CD4-positive, alpha-beta T cell treated with Interleukin-17A for 1 hour (primary cell): ENCODE results near the gene DCST2.

Experiments
- DNase-seq: peaks from one replicate; pipeline ENCODE4 v3.0.0-alpha.2; 2020

The DCST2 gene

GRCh38 chr1:155048449-155049334 lies 15.1 kb upstream of the DCST2 start:
- no peak for DNase-seq

- DNase-seq: peak; percentile 78
Measured at GRCh38 chr1:155044812-155045657, 11.5 kb upstream of the DCST2 start.

- no peak for DNase-seq
Measured at GRCh38 chr1:155044365-155044764, 10.8 kb upstream of the DCST2 start.

- DNase-seq: no peak
Measured at GRCh38 chr1:155043793-155044192, 10.2 kb upstream of the DCST2 start.

GRCh38 chr1:155043301-155043702 lies 9.7 kb upstream of the DCST2 start:
- no peak for DNase-seq

- DNase-seq: no peak
Measured at GRCh38 chr1:155042789-155043188, 9.2 kb upstream of the DCST2 start.

- DNase-seq: no peak
Measured at GRCh38 chr1:155040358-155041093, 6.9 kb upstream of the DCST2 start.

- DNase-seq: no peak
Measured at GRCh38 chr1:155039308-155039669, 5.7 kb upstream of the DCST2 start.

- no peak for DNase-seq
Measured at GRCh38 chr1:155038602-155039307, 5.2 kb upstream of the DCST2 start.

GRCh38 chr1:155037851-155038441 lies 4.4 kb upstream of the DCST2 start:
- DNase-seq: no peak

- no peak for DNase-seq
Measured at GRCh38 chr1:155037043-155037442, 3.5 kb upstream of the DCST2 start.

GRCh38 chr1:155035936-155036335 lies 2.4 kb upstream of the DCST2 start:
- no peak for DNase-seq

- no peak for DNase-seq
Measured at GRCh38 chr1:155034318-155035208, 982 bp upstream of the DCST2 start.

- DNase-seq: no peak
Measured at GRCh38 chr1:155032886-155033285, 695 bp downstream of the DCST2 start.

GRCh38 chr1:155030899-155031298 lies 2.7 kb downstream of the DCST2 start:
- DNase-seq: no peak

GRCh38 chr1:155030243-155030795 lies 3.3 kb downstream of the DCST2 start:
- no peak for DNase-seq

GRCh38 chr1:155029513-155030242 lies 3.9 kb downstream of the DCST2 start:
- DNase-seq: no peak

- no peak for DNase-seq
Measured at GRCh38 chr1:155026588-155026987, 7.0 kb downstream of the DCST2 start.

- no peak for DNase-seq
Measured at GRCh38 chr1:155026154-155026553, 7.4 kb downstream of the DCST2 start.

GRCh38 chr1:155024315-155024714 lies 9.3 kb downstream of the DCST2 start:
- no peak for DNase-seq
